SU-DHL-6 (cell line): Measurements from ENCODE around the gene DPH7.

Source experiments
- EZH2phosphoT487 ChIP-seq: fragments of 200-600 bp; sonication (generic), shearing (Covaris generic); conservative IDR thresholded peaks from 2 replicates; pipeline ENCODE4 v1.6.1; 2018; ENCODE audit warnings: mild to moderate bottlenecking, antibody characterized with exemption, low read length, moderate library complexity, mixed read lengths
- TF ChIP-seq, protein P1 (sequence below): fragments of 200-600 bp; sonication (generic); IDR thresholded peaks from one replicate; pipeline ENCODE4 v1.5.1; 2017; ENCODE audit warnings: antibody characterized with exemption, mild to moderate bottlenecking, low read length, moderate library complexity; ENCODE audit not compliant: insufficient read depth, poor library complexity, severe bottlenecking

DNA sequence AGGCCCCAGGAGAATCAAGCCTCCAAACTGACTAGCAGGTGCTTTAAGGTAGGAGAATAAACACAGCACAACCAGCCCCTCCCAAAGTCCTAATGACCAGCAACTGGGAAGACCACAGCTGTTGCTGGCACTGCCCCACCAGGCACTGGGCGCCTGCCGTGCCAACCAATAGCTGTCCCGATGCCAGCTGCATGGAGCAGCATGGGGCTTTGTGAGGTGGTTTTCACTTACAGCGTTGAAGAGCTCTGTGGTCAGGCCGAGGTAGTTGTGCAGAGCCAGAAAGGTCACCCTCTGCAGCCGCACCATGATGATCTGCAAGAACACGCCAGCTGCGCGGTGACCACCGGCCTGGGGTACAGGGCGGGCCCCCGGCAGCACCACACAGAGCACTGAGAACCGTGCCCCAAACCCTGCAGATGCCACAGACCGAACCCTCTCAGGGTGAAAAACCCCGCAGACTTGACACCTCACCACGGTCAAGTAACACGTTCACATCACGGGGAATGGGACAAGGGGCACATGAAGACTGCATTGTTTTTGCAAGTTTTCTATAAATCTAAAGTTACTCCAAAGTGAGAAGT lies 57.2 kb downstream of the DPH7 start:
- TF ChIP-seq, protein P1, sequence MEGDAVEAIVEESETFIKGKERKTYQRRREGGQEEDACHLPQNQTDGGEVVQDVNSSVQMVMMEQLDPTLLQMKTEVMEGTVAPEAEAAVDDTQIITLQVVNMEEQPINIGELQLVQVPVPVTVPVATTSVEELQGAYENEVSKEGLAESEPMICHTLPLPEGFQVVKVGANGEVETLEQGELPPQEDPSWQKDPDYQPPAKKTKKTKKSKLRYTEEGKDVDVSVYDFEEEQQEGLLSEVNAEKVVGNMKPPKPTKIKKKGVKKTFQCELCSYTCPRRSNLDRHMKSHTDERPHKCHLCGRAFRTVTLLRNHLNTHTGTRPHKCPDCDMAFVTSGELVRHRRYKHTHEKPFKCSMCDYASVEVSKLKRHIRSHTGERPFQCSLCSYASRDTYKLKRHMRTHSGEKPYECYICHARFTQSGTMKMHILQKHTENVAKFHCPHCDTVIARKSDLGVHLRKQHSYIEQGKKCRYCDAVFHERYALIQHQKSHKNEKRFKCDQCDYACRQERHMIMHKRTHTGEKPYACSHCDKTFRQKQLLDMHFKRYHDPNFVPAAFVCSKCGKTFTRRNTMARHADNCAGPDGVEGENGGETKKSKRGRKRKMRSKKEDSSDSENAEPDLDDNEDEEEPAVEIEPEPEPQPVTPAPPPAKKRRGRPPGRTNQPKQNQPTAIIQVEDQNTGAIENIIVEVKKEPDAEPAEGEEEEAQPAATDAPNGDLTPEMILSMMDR, result no peak
- TF ChIP-seq EZH2phosphoT487, result no peak
